Loucy (cell line): ENCODE results near the gene RAD50.
A peak's percentile ranks its signal among the peaks of the same experiment; 100 is the strongest.

Experiments
- H2AFZ ChIP-seq: fragments of 200-600 bp; sonication (generic); 2 replicates; pipeline ENCODE4 v1.6.0; 2016; ENCODE audit warnings: antibody characterized with exemption, mild to moderate bottlenecking, low read length, moderate library complexity
- H3F3A ChIP-seq: fragments of 200-600 bp; 2 replicates; pipeline ENCODE4 v1.6.0; 2016; ENCODE audit warnings: antibody characterized with exemption, low read depth, mild to moderate bottlenecking
- H3K27me3 ChIP-seq: fragments of 200-600 bp; sonication (generic); 2 replicates; pipeline ENCODE4 v1.6.1; 2014; ENCODE audit warnings: low read length, mild to moderate bottlenecking; ENCODE audit not compliant: insufficient read depth, poor library complexity, severe bottlenecking
- H3K36me3 ChIP-seq: fragments of 200-600 bp; sonication (generic); 2 replicates; pipeline ENCODE4 v1.6.1; 2016; ENCODE audit warnings: low read length; ENCODE audit not compliant: insufficient read depth
- H3K4me1 ChIP-seq: fragments of 200-600 bp; sonication (generic); 2 replicates; pipeline ENCODE4 v1.5.1; 2014; ENCODE audit warnings: low read length, mild to moderate bottlenecking; ENCODE audit not compliant: insufficient read depth, poor library complexity, severe bottlenecking
- H3K4me2 ChIP-seq: fragments of 200-600 bp; sonication (generic); 2 replicates; pipeline ENCODE4 v1.6.0; 2014; ENCODE audit warnings: antibody characterized with exemption, low read length, low read depth, mild to moderate bottlenecking; ENCODE audit not compliant: poor library complexity, severe bottlenecking
- H3K4me3 ChIP-seq: fragments of 200-600 bp; sonication (generic); 2 replicates; pipeline ENCODE4 v1.5.1; 2014; ENCODE audit warnings: low read length, mild to moderate bottlenecking, mixed read lengths; ENCODE audit not compliant: poor library complexity, severe bottlenecking
- H3K79me2 ChIP-seq: fragments of 200-600 bp; sonication (generic); 2 replicates; pipeline ENCODE4 v1.6.1; 2014; ENCODE audit warnings: low read length; ENCODE audit not compliant: insufficient read depth
- H3K9ac ChIP-seq: fragments of 200-600 bp; sonication (generic); 2 replicates; pipeline ENCODE4 v1.6.0; 2014; ENCODE audit warnings: mild to moderate bottlenecking, low read depth, low read length, moderate library complexity; ENCODE audit not compliant: poor library complexity, severe bottlenecking
- H3K9me2 ChIP-seq: fragments of 200-600 bp; sonication (generic); replicated peaks from 2 replicates; pipeline ENCODE4 v1.6.1; 2016; ENCODE audit warnings: low read depth, low read length, mixed read lengths
- H3K9me3 ChIP-seq: fragments of 200-600 bp; sonication (generic); 2 replicates; pipeline ENCODE4 v1.6.1; 2014; ENCODE audit warnings: mild to moderate bottlenecking, antibody characterized with exemption, low read length, low read depth; ENCODE audit not compliant: insufficient read depth
- H4K20me1 ChIP-seq: fragments of 200-600 bp; sonication (generic); 2 replicates; pipeline ENCODE4 v1.6.0; 2014; ENCODE audit warnings: antibody characterized with exemption, low read length, mild to moderate bottlenecking; ENCODE audit not compliant: insufficient read depth, poor library complexity, severe bottlenecking
- EZH2phosphoT487 ChIP-seq: fragments of 200-600 bp; IDR thresholded peaks from 2 replicates; pipeline ENCODE4 v1.6.1; 2018; ENCODE audit warnings: antibody characterized with exemption, mild to moderate bottlenecking, moderate library complexity, borderline replicate concordance
- TF ChIP-seq, protein P1 (sequence below): fragments of 200-600 bp; sonication (generic); conservative IDR thresholded peaks from 2 replicates; pipeline ENCODE4 v1.5.1; 2014; ENCODE audit warnings: mild to moderate bottlenecking, antibody characterized with exemption, low read length

RAD50 gene

GRCh38 chr5:132549576-132549975, 7.2 kb upstream of the RAD50 start:
- TF ChIP-seq, protein P1, sequence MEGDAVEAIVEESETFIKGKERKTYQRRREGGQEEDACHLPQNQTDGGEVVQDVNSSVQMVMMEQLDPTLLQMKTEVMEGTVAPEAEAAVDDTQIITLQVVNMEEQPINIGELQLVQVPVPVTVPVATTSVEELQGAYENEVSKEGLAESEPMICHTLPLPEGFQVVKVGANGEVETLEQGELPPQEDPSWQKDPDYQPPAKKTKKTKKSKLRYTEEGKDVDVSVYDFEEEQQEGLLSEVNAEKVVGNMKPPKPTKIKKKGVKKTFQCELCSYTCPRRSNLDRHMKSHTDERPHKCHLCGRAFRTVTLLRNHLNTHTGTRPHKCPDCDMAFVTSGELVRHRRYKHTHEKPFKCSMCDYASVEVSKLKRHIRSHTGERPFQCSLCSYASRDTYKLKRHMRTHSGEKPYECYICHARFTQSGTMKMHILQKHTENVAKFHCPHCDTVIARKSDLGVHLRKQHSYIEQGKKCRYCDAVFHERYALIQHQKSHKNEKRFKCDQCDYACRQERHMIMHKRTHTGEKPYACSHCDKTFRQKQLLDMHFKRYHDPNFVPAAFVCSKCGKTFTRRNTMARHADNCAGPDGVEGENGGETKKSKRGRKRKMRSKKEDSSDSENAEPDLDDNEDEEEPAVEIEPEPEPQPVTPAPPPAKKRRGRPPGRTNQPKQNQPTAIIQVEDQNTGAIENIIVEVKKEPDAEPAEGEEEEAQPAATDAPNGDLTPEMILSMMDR: no peak
- TF ChIP-seq EZH2phosphoT487: no peak
- H3K9me2 ChIP-seq: no peaks in the 10 kb centered on the region
- H3K27me3 ChIP-seq: no peaks in the 10 kb centered on the region
- no peaks in the 10 kb centered on the region; the same call in 1 of the 2 replicates for H3F3A ChIP-seq
- no peak overlapping the region for H3K4me3 ChIP-seq
- H4K20me1 ChIP-seq: no peaks in the 10 kb centered on the region
- no peak overlapping the region for H3K9ac ChIP-seq
- no peaks in the 10 kb centered on the region for H3K9me3 ChIP-seq
- H3K4me1 ChIP-seq: no peaks in the 10 kb centered on the region
- H2AFZ ChIP-seq: no peak overlapping the region
- H3K79me2 ChIP-seq: no peaks in the 10 kb centered on the region
- no peaks in the 10 kb centered on the region for H3K36me3 ChIP-seq
- H3K4me2 ChIP-seq: no peak overlapping the region

DNA sequence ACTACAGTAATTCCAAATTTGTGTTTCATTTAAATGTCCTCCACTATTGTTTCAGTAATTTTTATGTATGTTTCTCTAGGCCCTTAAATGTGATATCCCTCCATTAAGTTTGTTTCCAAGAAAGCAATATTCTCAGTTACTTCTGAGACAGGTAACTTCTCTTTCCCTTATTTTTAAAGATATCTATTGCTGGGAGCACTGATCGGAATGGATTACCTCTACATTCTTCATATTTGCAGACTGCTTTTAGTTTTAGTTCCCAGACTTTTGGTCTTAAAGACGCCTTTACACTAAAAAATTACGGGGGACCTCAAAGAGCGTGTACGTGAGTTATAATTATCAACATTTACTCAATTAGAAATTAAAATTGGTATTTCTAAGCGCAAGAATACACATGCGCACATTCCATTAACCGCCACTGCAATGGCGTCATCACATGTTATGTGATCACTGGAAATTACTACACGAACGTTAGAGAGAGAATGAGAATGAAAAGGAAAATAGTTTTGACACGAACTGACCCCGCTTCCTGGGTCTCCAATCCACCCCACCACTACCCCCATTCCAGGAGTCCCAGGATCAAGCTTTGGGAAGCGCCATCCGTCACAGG, 519 bp upstream of the RAD50 start:
- Histone ChIP-seq H3K9me2 (no peaks in the 10 kb centered on the region), H3K4me2 (peak overlapping the region; percentile 84), H3K9ac (peak overlapping the region; percentile 88), H3K79me2 (peaks cover 32% of the 10 kb centered on the region), H3K36me3 (no peaks in the 10 kb centered on the region), H2AFZ (peak overlapping the region; percentile 85), H3K27me3 (no peaks in the 10 kb centered on the region), H3K4me1 (peaks cover 9% of the 10 kb centered on the region), H3K4me3 (peak overlapping the region; percentile 92), H4K20me1 (peaks cover 7% of the 10 kb centered on the region), H3K9me3 (no peaks in the 10 kb centered on the region), H3F3A (peaks cover 10% of the 10 kb centered on the region; the same call in 1 of the 2 replicates)
- TF ChIP-seq EZH2phosphoT487: no peak
- TF ChIP-seq, protein P1: no peak

DNA sequence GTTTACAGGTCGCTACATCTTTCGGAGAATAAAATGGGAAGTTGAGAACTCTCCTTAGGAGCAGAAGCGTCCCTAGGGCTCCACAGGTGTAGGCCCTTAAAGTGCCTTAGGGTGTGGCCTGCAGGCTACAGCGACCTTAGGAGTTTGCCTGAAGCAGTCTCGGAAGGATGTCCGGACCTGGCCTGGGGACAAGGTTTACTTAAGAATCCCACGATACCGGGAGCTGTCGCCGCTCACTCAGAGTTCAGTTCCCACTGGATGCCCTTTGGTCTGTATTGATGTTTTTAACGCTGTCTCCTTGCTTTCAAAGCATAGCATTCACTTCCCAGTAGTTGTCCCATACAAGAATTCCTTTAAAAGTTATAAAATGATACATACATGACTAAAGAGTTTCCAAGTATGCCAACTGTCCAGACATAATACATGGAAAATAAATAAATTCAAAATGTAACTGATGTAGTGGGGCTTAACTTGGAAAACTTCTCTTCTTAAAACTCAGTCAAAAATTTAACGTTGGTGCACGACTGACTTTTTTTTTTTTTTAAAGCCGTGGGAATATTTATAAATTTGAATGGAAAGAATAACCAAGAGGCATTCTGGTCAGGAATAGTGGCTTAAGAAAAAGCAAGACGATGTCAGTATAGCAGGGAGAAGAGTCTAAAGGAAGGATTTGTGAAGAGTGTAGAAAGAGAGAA, 848 bp downstream of the RAD50 start:
- Histone ChIP-seq H3K27me3 (no peaks in the 10 kb centered on the region), H3K79me2 (peaks cover 40% of the 10 kb centered on the region), H4K20me1 (peaks cover 7% of the 10 kb centered on the region), H3K9me3 (no peaks in the 10 kb centered on the region), H3K4me2 (peak overlapping the region; percentile 84), H3K36me3 (no peaks in the 10 kb centered on the region), H3F3A (peaks cover 10% of the 10 kb centered on the region; the same call in 1 of the 2 replicates), H3K4me1 (peaks cover 12% of the 10 kb centered on the region), H3K4me3 (peak overlapping the region; percentile 92), H3K9me2 (no peaks in the 10 kb centered on the region), H2AFZ (peak overlapping the region; percentile 84; the same call in 1 of the 2 replicates), H3K9ac (peak overlapping the region; percentile 88)
- TF ChIP-seq, protein P1: no peak
- no peak for TF ChIP-seq EZH2phosphoT487
